Thoracic aorta (tissue), 2 donors: ENCODE measurements around the gene CHKA. TPM values are rescaled to one million over a fixed set of nuclear protein-coding genes. Genes with fewer than 3 reads are reported as not detected.

Experiments
- ATAC-seq: fragments of 150-250 bp; one replicate; pipeline ENCODE4 v1.8.0; 2017; ENCODE audit warnings: low read depth; ENCODE audit not compliant: insufficient number of reproducible peaks, low FRiP score
- DNase-seq: peaks from one replicate; pipeline ENCODE4 v3.0.0-alpha.2; 2020; ENCODE audit warnings: low spot score
- H3K27ac ChIP-seq, 2 donors: fragments of 200-600 bp; sonication (generic); 1 replicate in 1 of 2; 2 replicates in 1 of 2; pipeline ENCODE4 v1.5.1; 2016; ENCODE audit warnings: mild to moderate bottlenecking in 2 of 2, moderate library complexity in 2 of 2
- H3K27me3 ChIP-seq: fragments of 200-600 bp; sonication (generic); replicated peaks from 2 replicates; pipeline ENCODE4 v1.6.0; 2016; ENCODE audit warnings: mild to moderate bottlenecking; ENCODE audit not compliant: insufficient read depth
- H3K36me3 ChIP-seq: fragments of 200-600 bp; sonication (generic); one replicate; pipeline ENCODE4 v1.5.1; 2016
- H3K4me1 ChIP-seq, 2 donors: fragments of 200-600 bp; sonication (generic); 1 replicate in 1 of 2; 2 replicates in 1 of 2; pipeline versions ENCODE4 v1.5.1 to v1.6.0; 2016; ENCODE audit warnings: low read depth in 2 of 2, mild to moderate bottlenecking in 1 of 2; ENCODE audit not compliant: control insufficient read depth in 1 of 2
- H3K4me3 ChIP-seq: fragments of 200-600 bp; sonication (generic); 2 replicates; pipeline ENCODE4 v1.5.1; 2016; ENCODE audit warnings: mild to moderate bottlenecking
- H3K9me3 ChIP-seq: fragments of 200-600 bp; sonication (generic); 2 replicates; pipeline ENCODE4 v1.5.1; 2016
- total RNA-seq, 2 donors: library from RNA; depleted of rRNA; stranded (reverse); fragments of >200 nt; gene quantifications; one replicate each; pipeline versions ENCODE4 v1.1.0 to v1.2.3, GENCODE V29; 2016
- TF ChIP-seq, protein P1 (sequence below): fragments of 200-600 bp; sonication (generic); IDR thresholded peaks from one replicate; pipeline ENCODE4 v1.5.1; 2019; ENCODE audit warnings: antibody characterized with exemption

CHKA gene
- total RNA-seq, 2 donors from 2014 or later: 12.5 to 22.2 TPM

DNA sequence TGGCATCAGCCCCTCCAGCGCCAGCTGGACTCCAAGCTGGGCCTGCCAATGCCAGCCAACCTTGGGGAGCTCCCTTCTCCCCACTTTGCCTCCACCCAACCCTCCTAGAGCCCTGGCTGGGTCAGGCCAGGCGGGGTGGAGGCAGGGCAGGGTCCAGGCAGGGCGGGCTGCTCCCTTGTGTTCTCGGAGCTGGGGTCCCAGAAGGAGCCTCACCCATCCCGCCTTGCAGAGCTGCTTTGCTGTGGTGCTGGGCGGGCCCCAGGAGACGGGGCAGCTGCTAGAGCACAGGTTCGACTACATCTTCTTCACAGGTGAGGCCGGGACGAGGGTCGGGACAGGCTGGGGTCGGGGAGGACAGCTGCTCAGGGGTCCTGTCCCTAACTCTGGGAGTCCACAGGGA lies 101.7 kb downstream of the CHKA start:
- no peak for DNase-seq
- no peaks in the 10 kb centered on the region for H3K36me3 ChIP-seq
- H3K9me3 ChIP-seq: no peaks in the 10 kb centered on the region
- H3K27ac ChIP-seq: no peak overlapping the region
- no peaks in the 10 kb centered on the region for H3K27me3 ChIP-seq
- H3K4me3 ChIP-seq: no peak overlapping the region
- no peak for ATAC-seq
- TF ChIP-seq, protein P1, sequence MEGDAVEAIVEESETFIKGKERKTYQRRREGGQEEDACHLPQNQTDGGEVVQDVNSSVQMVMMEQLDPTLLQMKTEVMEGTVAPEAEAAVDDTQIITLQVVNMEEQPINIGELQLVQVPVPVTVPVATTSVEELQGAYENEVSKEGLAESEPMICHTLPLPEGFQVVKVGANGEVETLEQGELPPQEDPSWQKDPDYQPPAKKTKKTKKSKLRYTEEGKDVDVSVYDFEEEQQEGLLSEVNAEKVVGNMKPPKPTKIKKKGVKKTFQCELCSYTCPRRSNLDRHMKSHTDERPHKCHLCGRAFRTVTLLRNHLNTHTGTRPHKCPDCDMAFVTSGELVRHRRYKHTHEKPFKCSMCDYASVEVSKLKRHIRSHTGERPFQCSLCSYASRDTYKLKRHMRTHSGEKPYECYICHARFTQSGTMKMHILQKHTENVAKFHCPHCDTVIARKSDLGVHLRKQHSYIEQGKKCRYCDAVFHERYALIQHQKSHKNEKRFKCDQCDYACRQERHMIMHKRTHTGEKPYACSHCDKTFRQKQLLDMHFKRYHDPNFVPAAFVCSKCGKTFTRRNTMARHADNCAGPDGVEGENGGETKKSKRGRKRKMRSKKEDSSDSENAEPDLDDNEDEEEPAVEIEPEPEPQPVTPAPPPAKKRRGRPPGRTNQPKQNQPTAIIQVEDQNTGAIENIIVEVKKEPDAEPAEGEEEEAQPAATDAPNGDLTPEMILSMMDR: no peak
- H3K4me1 ChIP-seq: no peaks in the 10 kb centered on the region

DNA sequence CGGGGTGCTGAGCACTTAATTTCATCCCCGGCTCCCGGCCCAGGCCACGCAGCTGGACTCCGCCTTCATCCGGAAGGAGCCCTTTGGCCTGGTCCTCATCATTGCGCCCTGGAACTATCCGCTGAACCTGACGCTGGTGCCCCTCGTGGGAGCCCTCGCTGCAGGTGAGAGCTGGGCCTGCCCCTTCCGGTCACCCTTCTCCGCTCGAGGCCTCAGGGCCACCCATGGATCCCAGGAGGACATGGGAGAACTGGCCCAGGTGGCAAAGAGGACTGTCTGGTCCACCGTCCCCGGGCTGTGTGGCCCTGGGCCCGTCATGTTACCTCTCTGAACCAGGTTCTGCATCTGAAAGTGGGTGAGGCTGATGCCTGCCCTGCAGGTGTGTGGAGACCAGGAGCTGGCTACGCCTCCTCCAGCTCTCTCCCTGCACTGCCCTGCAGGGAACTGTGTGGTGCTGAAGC lies 102.4 kb downstream of the CHKA start:
- H3K27ac ChIP-seq: no peak overlapping the region
- no peak overlapping the region for H3K4me3 ChIP-seq
- H3K27me3 ChIP-seq: no peaks in the 10 kb centered on the region
- no peaks in the 10 kb centered on the region for H3K36me3 ChIP-seq
- H3K4me1 ChIP-seq: no peaks in the 10 kb centered on the region
- H3K9me3 ChIP-seq: no peaks in the 10 kb centered on the region
- TF ChIP-seq, protein P1: no peak
- DNase-seq (no peak), ATAC-seq (no peak)

DNA sequence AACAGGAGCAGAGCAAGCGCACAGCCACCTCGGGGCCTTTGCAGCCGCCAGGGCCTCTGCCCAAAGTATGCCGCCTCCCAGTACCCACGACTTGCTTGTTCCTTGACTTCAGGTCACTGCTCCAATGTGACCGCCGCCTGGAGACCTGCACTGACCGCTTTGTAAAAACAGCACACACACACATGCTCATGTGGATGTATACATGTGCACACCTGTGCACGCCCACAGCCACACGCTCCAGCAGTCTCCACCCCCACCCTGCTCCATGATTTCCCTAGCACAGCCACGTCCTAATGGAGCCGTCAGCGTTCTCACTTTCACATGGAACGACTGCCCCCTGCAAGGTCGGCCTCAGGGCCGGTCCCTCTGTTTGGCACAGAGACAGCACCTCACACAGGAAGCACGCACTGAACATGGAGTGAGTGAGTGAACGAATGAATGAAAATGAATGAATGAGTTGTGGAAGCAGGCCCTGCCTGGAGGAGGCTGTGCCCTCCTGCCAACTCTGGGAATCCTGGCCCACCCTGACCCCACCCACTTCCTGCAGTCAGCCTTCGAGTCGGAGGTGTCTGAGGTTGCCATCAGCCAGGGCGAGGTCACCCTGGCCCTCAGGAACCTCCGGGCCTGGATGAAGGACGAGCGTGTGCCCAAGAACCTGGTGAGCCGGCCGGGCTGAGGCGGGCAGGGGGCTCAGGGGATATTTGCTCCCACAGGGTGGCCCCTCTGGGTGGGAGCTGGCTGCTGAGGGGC lies 103.0 kb downstream of the CHKA start:
- Histone ChIP-seq H3K9me3 (no peaks in the 10 kb centered on the region), H3K4me3 (no peak overlapping the region), H3K36me3 (no peaks in the 10 kb centered on the region), H3K27me3 (no peaks in the 10 kb centered on the region), H3K4me1 (no peaks in the 10 kb centered on the region), H3K27ac (no peak overlapping the region)
- ATAC-seq (no peak), DNase-seq (no peak)
- TF ChIP-seq, protein P1: no peak

DNA sequence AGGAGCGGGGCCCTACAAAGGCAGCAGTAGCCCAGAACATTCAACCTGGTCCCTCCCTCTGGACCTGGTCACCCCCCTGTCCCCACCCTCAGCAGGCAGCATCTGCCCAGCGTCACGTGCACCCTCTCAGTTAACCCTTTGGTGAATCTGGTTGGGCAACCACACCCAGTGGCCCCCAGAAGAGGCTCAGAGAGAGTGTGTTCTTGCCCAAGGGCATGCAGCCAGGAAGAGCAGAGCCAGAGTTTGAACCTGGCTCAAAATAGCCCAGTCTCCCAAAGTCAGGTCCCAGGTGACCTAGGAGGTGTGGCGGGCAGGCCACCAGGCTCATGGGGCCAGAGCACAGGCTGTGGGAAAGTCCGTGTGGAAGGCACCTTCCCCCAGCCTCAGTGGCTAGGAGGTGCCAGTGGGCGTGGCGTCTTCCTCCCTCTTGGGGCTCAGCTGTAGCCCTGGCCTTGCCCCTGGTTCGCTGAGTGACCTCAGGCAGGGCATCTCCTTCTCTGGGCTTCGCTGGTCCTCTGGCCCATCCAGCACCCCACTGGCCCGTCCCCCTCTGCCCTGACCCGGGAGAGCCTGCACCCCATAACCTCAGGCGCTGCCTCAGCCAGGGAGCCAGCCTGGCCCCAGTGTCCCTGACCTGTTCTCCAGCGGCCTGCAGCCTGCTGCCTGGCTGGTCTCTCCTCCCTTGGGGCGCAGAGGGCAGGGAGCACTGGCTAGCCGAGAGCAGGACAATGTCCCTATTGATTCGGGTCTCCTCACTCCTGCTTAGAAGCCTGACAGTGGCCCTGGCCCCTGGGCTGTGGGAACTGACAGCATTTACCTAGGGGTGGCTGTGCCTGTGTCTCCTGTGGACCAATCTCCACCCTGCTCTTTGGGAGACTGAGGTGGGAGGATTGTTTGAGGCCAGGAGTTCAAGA lies 104.0 kb downstream of the CHKA start:
- Histone ChIP-seq H3K9me3 (no peaks in the 10 kb centered on the region), H3K4me3 (no peak overlapping the region), H3K4me1 (peaks cover 0 to 3% of the 10 kb centered on the region in 2 donors), H3K27ac (no peak overlapping the region), H3K27me3 (no peaks in the 10 kb centered on the region), H3K36me3 (no peaks in the 10 kb centered on the region)
- TF ChIP-seq, protein P1: no peak
- DNase-seq (no peak), ATAC-seq (no peak)

DNA sequence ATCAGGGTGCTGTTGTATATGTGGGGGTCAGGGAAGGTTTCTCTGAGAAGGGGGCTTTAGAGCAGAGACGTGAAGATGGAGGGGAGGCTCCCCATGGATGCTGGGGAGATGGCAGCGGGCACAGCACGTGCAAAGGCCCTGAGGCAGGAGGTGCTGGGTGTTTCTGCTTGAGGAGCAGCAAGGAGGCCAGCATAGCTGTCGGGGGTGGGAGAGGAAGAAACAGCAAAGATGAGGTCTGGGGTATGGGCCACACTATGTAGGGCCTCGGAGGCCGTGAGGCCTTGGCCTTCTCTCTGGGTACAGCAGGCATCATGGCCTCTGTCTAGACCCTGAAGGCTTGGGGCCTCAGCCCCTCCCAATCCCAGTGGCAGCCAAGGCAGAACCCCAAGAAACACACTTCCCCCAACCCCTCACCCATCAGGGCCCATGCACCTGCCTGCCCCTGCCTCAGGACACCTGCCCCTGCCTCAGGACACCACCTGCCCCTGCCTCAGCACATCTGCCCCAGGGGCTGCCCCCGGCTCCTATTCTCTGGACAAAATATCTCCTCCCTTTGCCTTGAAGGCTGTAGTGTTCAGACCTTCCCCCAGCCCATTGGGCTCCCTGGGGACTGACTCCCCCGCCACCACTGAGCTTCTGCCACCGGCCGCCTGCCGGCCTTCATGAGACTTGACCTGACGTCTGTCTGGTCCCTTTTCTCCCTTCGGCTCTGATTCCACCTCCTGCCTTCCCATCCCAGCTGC lies 104.9 kb downstream of the CHKA start:
- Histone ChIP-seq H3K9me3 (no peaks in the 10 kb centered on the region), H3K27ac (no peak overlapping the region), H3K4me1 (peaks cover 0 to 5% of the 10 kb centered on the region in 2 donors), H3K36me3 (no peaks in the 10 kb centered on the region), H3K27me3 (no peaks in the 10 kb centered on the region), H3K4me3 (no peak overlapping the region)
- DNase-seq (no peak), ATAC-seq (no peak)
- TF ChIP-seq, protein P1: no peak
